ENCODE measurements around the gene SLC7A6. TPM values are rescaled to one million over a fixed set of nuclear protein-coding genes. Genes with fewer than 3 reads are reported as not detected.

The SLC7A6 gene
- total and polyA plus RNA-seq, 2 of the 13 experiments (the other 11 are each of a cell fraction or from before 2014, with no cell fraction given) = 35.8 to 70.8 TPM

- TF ChIP-seq AKNA (CRISPR knock-in tag; IDR thresholded peaks at IDR 0.05; ENCODE audit: borderline replicate concordance) (peak; percentile 99), JARID2 (CRISPR knock-in tag; IDR thresholded peaks at IDR 0.05; ENCODE audit: insufficient replicate concordance) (peak; percentile 99), PRPF4 (IDR thresholded peaks at IDR 0.05; ENCODE audit: low read depth, low read length, poor library complexity, severe bottlenecking) (no peak), ZNF552 (CRISPR knock-in tag; IDR thresholded peaks at IDR 0.05; ENCODE audit: borderline replicate concordance) (peak; percentile 100), ZNF543 (CRISPR knock-in tag; IDR thresholded peaks at IDR 0.05) (peak; percentile 99), ZNF879 (CRISPR knock-in tag; IDR thresholded peaks at IDR 0.05) (peak; percentile 99), DDIT3 (CRISPR knock-in tag; IDR thresholded peaks at IDR 0.05) (peak; percentile 67; the same call in 1 of the 2 replicates), PPARG (CRISPR knock-in tag; conservative IDR thresholded peaks at IDR 0.05) (peak; percentile 72; the same call in 1 of the 2 replicates), MEIS1 (CRISPR knock-in tag; IDR thresholded peaks at IDR 0.05; ENCODE audit: borderline replicate concordance) (peak; percentile 98), FOXM1 (CRISPR knock-in tag; IDR thresholded peaks at IDR 0.05) (peak; percentile 95), TRAFD1 (CRISPR knock-in tag; IDR thresholded peaks at IDR 0.05; ENCODE audit: borderline replicate concordance) (no peak; the same call in 1 of the 2 replicates), ZNF44 (CRISPR knock-in tag; IDR thresholded peaks at IDR 0.05) (peak; percentile 96; the same call in 1 of the 2 replicates), ZFP36 (IDR thresholded peaks at IDR 0.05; ENCODE audit: borderline replicate concordance, low read depth, low read length, partially characterized antibody) (no peak), ZNF792 (CRISPR knock-in tag; IDR thresholded peaks at IDR 0.05) (peak; percentile 99), ZNF614 (CRISPR knock-in tag; IDR thresholded peaks at IDR 0.05; ENCODE audit: borderline replicate concordance) (no peak; the same call in 1 of the 2 replicates), PHB2 (IDR thresholded peaks at IDR 0.05; ENCODE audit: partially characterized antibody) (no peak), ZNF10 (CRISPR knock-in tag; IDR thresholded peaks at IDR 0.05; ENCODE audit: borderline replicate concordance, low read depth) (no peak; the same call in 1 of the 2 replicates), IRX3 (CRISPR knock-in tag; IDR thresholded peaks at IDR 0.05; ENCODE audit: borderline replicate concordance, low read depth) (peak; percentile 99)
- TF ChIP-seq, protein P1, sequence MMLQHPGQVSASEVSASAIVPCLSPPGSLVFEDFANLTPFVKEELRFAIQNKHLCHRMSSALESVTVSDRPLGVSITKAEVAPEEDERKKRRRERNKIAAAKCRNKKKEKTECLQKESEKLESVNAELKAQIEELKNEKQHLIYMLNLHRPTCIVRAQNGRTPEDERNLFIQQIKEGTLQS (CRISPR knock-in tag; IDR thresholded peaks at IDR 0.05) = peak; percentile 88
These were observed 46.6 kb downstream of the SLC7A6 start, which contains the start of the genes PRMT7 and SLC7A6OS (continued) for GRCh38 chr16:68310774-68311511.
